H9 (cell line): ENCODE results near the gene RPL34. TPM values are rescaled to one million over a fixed set of nuclear protein-coding genes. Genes with fewer than 3 reads are reported as not detected.

Experiments
- DNase-seq: peaks from one replicate; pipeline ENCODE4 v3.0.0-alpha.2; 2017
- H2AFZ ChIP-seq: one replicate; pipeline ENCODE4 v1.6.1; 2013; ENCODE audit warnings: mild to moderate bottlenecking, low read length, control low read depth, moderate library complexity
- H2AK5ac ChIP-seq: 2 replicates; pipeline ENCODE4 v1.6.1; 2013; ENCODE audit warnings: low read length, control low read depth, mixed read lengths; ENCODE audit not compliant: insufficient read length
- H2BK120ac ChIP-seq: one replicate; pipeline ENCODE4 v1.6.1; 2013; ENCODE audit warnings: low read depth, mild to moderate bottlenecking, low read length, control low read depth, inconsistent platforms; ENCODE audit not compliant: poor library complexity, severe bottlenecking
- H2BK12ac ChIP-seq: 2 replicates; pipeline ENCODE4 v1.6.1; 2013; ENCODE audit warnings: low read length, control low read depth, mixed read lengths, low read depth; ENCODE audit not compliant: insufficient read length
- H2BK15ac ChIP-seq: 2 replicates; pipeline ENCODE4 v1.6.1; 2013; ENCODE audit warnings: low read depth, low read length, control low read depth
- H2BK20ac ChIP-seq: one replicate; pipeline ENCODE4 v1.6.1; 2013; ENCODE audit warnings: low read depth, mild to moderate bottlenecking, low read length, control low read depth, inconsistent platforms; ENCODE audit not compliant: poor library complexity, severe bottlenecking
- H2BK5ac ChIP-seq: 2 replicates; pipeline ENCODE4 v1.6.1; 2013; ENCODE audit warnings: low read length, control low read depth, mixed read lengths; ENCODE audit not compliant: insufficient read length
- H3K14ac ChIP-seq: 2 replicates; pipeline ENCODE4 v1.6.1; 2013; ENCODE audit warnings: low read length, control low read depth; ENCODE audit not compliant: insufficient read depth
- H3K18ac ChIP-seq: 2 replicates; pipeline ENCODE4 v1.6.1; 2013; ENCODE audit warnings: low read depth, mild to moderate bottlenecking, mixed read lengths, low read length, control low read depth; ENCODE audit not compliant: insufficient read length
- H3K23ac ChIP-seq: 2 replicates; pipeline ENCODE4 v1.6.1; 2013; ENCODE audit warnings: low read length, control low read depth, mixed read lengths, low read depth; ENCODE audit not compliant: insufficient read length
- H3K23me2 ChIP-seq: 2 replicates; pipeline ENCODE4 v1.6.1; 2013; ENCODE audit warnings: low read depth, mild to moderate bottlenecking, mixed read lengths, low read length, control low read depth; ENCODE audit not compliant: insufficient read length, poor library complexity, severe bottlenecking
- H3K27ac ChIP-seq: 2 replicates; pipeline ENCODE4 v1.5.1; 2013; ENCODE audit warnings: low read length, control low read depth, mixed read lengths, low read depth; ENCODE audit not compliant: insufficient read length
- H3K27me3 ChIP-seq: 2 replicates; pipeline ENCODE4 v1.6.1; 2013; ENCODE audit warnings: low read length, control low read depth, inconsistent platforms; ENCODE audit not compliant: insufficient read depth
- H3K4ac ChIP-seq: 2 replicates; pipeline ENCODE4 v1.6.1; 2013; ENCODE audit warnings: low read depth, mild to moderate bottlenecking, control low read depth, inconsistent platforms, low read length, moderate library complexity
- H3K4me1 ChIP-seq: 2 replicates; pipeline ENCODE4 v1.6.1; 2013; ENCODE audit warnings: low read length, control low read depth, inconsistent platforms; ENCODE audit not compliant: insufficient read depth
- H3K4me2 ChIP-seq: 2 replicates; pipeline ENCODE4 v1.6.1; 2013; ENCODE audit warnings: low read length, control low read depth, mixed read lengths; ENCODE audit not compliant: insufficient read length, insufficient read depth
- H3K56ac ChIP-seq: 2 replicates; pipeline ENCODE4 v1.6.1; 2013; ENCODE audit warnings: low read depth, mild to moderate bottlenecking, mixed read lengths, low read length, control low read depth; ENCODE audit not compliant: insufficient read length
- H3K79me1 ChIP-seq: 2 replicates; pipeline ENCODE4 v1.6.1; 2013; ENCODE audit warnings: low read depth, mild to moderate bottlenecking, moderate library complexity, low read length, control low read depth, inconsistent platforms; ENCODE audit not compliant: insufficient read depth, poor library complexity, severe bottlenecking
- H3K79me2 ChIP-seq: 2 replicates; pipeline ENCODE4 v1.6.1; 2013; ENCODE audit warnings: low read length, control low read depth, inconsistent platforms; ENCODE audit not compliant: insufficient read depth
- H3K9ac ChIP-seq: 2 replicates; pipeline ENCODE4 v1.6.1; 2013; ENCODE audit warnings: low read length, control low read depth, mixed read lengths; ENCODE audit not compliant: insufficient read length; ENCODE audit errors: extremely low read depth
- H3K9me3 ChIP-seq: one replicate; pipeline ENCODE4 v1.6.1; 2013; ENCODE audit warnings: low read depth, low read length, inconsistent platforms; ENCODE audit not compliant: control insufficient read depth
- H3T11ph ChIP-seq: one replicate; pipeline ENCODE4 v1.6.1; 2013; ENCODE audit warnings: mild to moderate bottlenecking, low read length, control low read depth, inconsistent platforms
- H4K20me1 ChIP-seq: one replicate; pipeline ENCODE4 v1.6.1; 2013; ENCODE audit not compliant: control insufficient read depth, insufficient read length, insufficient read depth
- H4K5ac ChIP-seq: 2 replicates; pipeline ENCODE4 v1.6.1; 2013; ENCODE audit warnings: low read depth, mild to moderate bottlenecking, mixed read lengths, low read length, control low read depth; ENCODE audit not compliant: insufficient read length
- H4K8ac ChIP-seq: replicated peaks from 2 replicates; pipeline ENCODE4 v1.6.1; 2013; ENCODE audit warnings: low read length, control low read depth, mixed read lengths, low read depth; ENCODE audit not compliant: insufficient read length
- H4K91ac ChIP-seq: 2 replicates; pipeline ENCODE4 v1.6.1; 2013; ENCODE audit warnings: low read depth, mild to moderate bottlenecking, moderate library complexity, mixed read lengths, low read length, control low read depth; ENCODE audit not compliant: insufficient read length
- H3K27ac Mint-ChIP-seq, 3 experiments: 2 replicates in 2 of 3; 3 replicates in 1 of 3; pipeline ENCODE4 v1.8.0; 2020 to 2021; ENCODE audit warnings: mixed read lengths in 3 of 3, mild to moderate bottlenecking in 1 of 3, moderate library complexity in 1 of 3
- H3K27me3 Mint-ChIP-seq: 2 replicates; pipeline ENCODE4 v1.8.0; 2021; ENCODE audit warnings: low read depth, mild to moderate bottlenecking, moderate library complexity, mixed read lengths
- H3K36me3 Mint-ChIP-seq, 3 experiments: 2 replicates in 2 of 3; 3 replicates in 1 of 3; pipeline ENCODE4 v1.8.0; 2020 to 2021; ENCODE audit warnings: low read depth in 3 of 3, mixed read lengths in 3 of 3; ENCODE audit not compliant: insufficient read depth in 1 of 3
- H3K4me1 Mint-ChIP-seq, 2 experiments: 2 replicates each; pipeline ENCODE4 v1.8.0; 2020; ENCODE audit warnings: mixed read lengths in 2 of 2
- H3K4me3 Mint-ChIP-seq, 2 experiments: 2 replicates in 1 of 2; 3 replicates in 1 of 2; pipeline ENCODE4 v1.8.0; 2020 to 2021; ENCODE audit warnings: mild to moderate bottlenecking in 2 of 2, mixed read lengths in 2 of 2, moderate library complexity in 1 of 2
- H3K9me3 Mint-ChIP-seq, 2 experiments: 2 replicates in 1 of 2; 3 replicates in 1 of 2; pipeline ENCODE4 v1.8.0; 2020; ENCODE audit warnings: mild to moderate bottlenecking in 2 of 2, mixed read lengths in 2 of 2, moderate library complexity in 1 of 2
- CTCF ChIP-seq: fragments of 200-600 bp; sonication (generic); conservative IDR thresholded peaks from 3 replicates; pipeline ENCODE4 v1.8.0; 2021; ENCODE audit warnings: antibody characterized with exemption, mild to moderate bottlenecking
- WGBS: extraction: QIAGEN DNeasy Blood & Tissue Kit; methylation state at CpG from one replicate; pipeline ENCODE4 v1.1.7; 2013; ENCODE audit warnings: missing lambda C conversion rate, low lambda C conversion rate, mixed read lengths; ENCODE audit not compliant: insufficient read length; ENCODE audit errors: extremely low coverage; 5-methylcytosine and 5-hydroxymethylcytosine counted together
- total RNA-seq: library from RNA; stranded (reverse); gene quantifications from 2 replicates; pipeline ENCODE4 v1.2.1, GENCODE V29; 2021

Gene RPL34
- total RNA-seq, 1 experiment from 2014 or later = 1,375 TPM

DNA sequence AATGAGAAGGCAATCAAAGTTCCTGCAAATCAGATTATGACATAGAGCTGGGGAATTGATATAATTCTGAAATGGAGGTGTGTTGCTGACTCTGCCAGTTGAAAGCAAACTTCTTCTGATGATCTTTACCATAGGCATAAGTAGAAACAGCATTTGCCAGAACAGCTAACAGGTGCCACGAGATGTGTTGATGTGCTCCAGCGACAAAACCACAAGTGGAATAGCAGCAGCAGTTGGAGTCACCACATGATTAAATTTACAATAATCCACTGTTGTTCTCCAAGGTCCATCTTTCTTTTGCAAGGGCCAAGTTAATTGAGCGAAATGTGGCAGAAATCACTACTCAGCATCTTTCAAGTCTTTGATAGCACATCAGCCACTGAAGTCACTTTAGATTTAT lies 26.3 kb downstream of the RPL34 start:
- Histone ChIP-seq H3K9me3 (no peaks in the 10 kb centered on the region), H2BK5ac (no peak overlapping the region), H2BK20ac (no peak overlapping the region), H3K27ac (no peak overlapping the region), H3K56ac (no peak overlapping the region), H2BK120ac (no peak overlapping the region), H4K91ac (no peak overlapping the region), H2AK5ac (no peak overlapping the region), H3T11ph (no peak overlapping the region), H3K23ac (no peak overlapping the region), H2BK15ac (no peak overlapping the region), H2AFZ (no peak overlapping the region), H3K79me1 (no peaks in the 10 kb centered on the region), H3K18ac (no peak overlapping the region), H3K23me2 (peaks cover 5% of the 10 kb centered on the region), H3K14ac (no peak overlapping the region), H2BK12ac (no peak overlapping the region), H4K8ac (no peak overlapping the region), H3K4ac (no peak overlapping the region), H3K9ac (no peak overlapping the region), H3K79me2 (peaks cover 10% of the 10 kb centered on the region; the same call in 1 of the 2 replicates), H3K4me1 (no peaks in the 10 kb centered on the region), H4K20me1 (no peaks in the 10 kb centered on the region), H3K27me3 (no peaks in the 10 kb centered on the region), H3K4me2 (no peak overlapping the region), H4K5ac (no peak overlapping the region)
- DNase-seq = no peak
- Mint-ChIP-seq H3K27ac (no peak overlapping the region), H3K27me3 (no peaks in the 10 kb centered on the region), H3K9me3 (no peaks in the 10 kb centered on the region; a peak in 1 of 5 replicates), H3K36me3 (no peaks in the 10 kb centered on the region), H3K4me3 (no peak overlapping the region), H3K4me1 (peaks cover 3 to 7% of the 10 kb centered on the region in 2 experiments; a peak in 2 of 4 replicates)
- no CpG with 5 or more reads among the region's 3 CpGs for whole genome bisulfite sequencing
- no peak for TF ChIP-seq CTCF
